H1 (cell line): ENCODE data around the gene TBC1D16. TPM values are rescaled to one million over a fixed set of nuclear protein-coding genes. Genes with fewer than 3 reads are reported as not detected.

ENCODE experiments used
- BRCA1 ChIP-seq: IDR thresholded peaks from 2 replicates; pipeline ENCODE4 v1.6.1; 2012; ENCODE audit warnings: low read depth, low read length, improper control_type of control experiment
- CHD1 ChIP-seq: IDR thresholded peaks from 2 replicates; pipeline ENCODE4 v1.6.1; 2012; ENCODE audit warnings: low read depth, low read length, improper control_type of control experiment
- GTF2F1 ChIP-seq: IDR thresholded peaks from 2 replicates; pipeline ENCODE4 v1.6.1; 2012; ENCODE audit warnings: low read depth, low read length, improper control_type of control experiment, borderline replicate concordance
- KDM5A ChIP-seq: fragments of 200-600 bp; IDR thresholded peaks from 2 replicates; pipeline ENCODE4 v1.7.1; 2012; ENCODE audit warnings: mild to moderate bottlenecking, low read length, inconsistent platforms, mixed read lengths
- NANOG ChIP-seq: IDR thresholded peaks from 2 replicates; pipeline ENCODE4 v1.6.1; 2011; ENCODE audit warnings: low read length, low read depth, mild to moderate bottlenecking, inconsistent platforms; ENCODE audit not compliant: insufficient read depth, poor library complexity, severe bottlenecking
- RAD21 ChIP-seq, 2 experiments: IDR thresholded peaks in 1 of 2; conservative IDR thresholded peaks in 1 of 2; 2 replicates each; pipeline ENCODE4 v1.6.1; 2011; ENCODE audit warnings: low read depth in 2 of 2, low read length in 2 of 2, improper control_type of control experiment in 1 of 2, inconsistent platforms in 1 of 2, mild to moderate bottlenecking in 1 of 2, moderate library complexity in 1 of 2
- RBBP5 ChIP-seq: IDR thresholded peaks from 2 replicates; pipeline ENCODE4 v1.7.1; 2012; ENCODE audit warnings: low read depth, mild to moderate bottlenecking, inconsistent platforms, low read length, moderate library complexity, borderline replicate concordance
- SIN3A ChIP-seq, 2 experiments: IDR thresholded peaks in 1 of 2; conservative IDR thresholded peaks in 1 of 2; 2 replicates each; pipeline ENCODE4 v1.6.1; 2011 to 2012; ENCODE audit warnings: low read length in 2 of 2, improper control_type of control experiment in 1 of 2, low read depth in 1 of 2, mild to moderate bottlenecking in 1 of 2
- polyA plus RNA-seq, 7 experiments: library from polyadenylated mRNA; depleted of rRNA in 3 of 7; stranded (reverse) in 5 of 7; unstranded in 2 of 7; fragments of >200 nt in 5 of 7; fragments of 200-250 nt in 2 of 7; gene quantifications; 1 replicate in 5 of 7; 2 replicates in 1 of 7; 4 replicates in 1 of 7; pipeline versions ENCODE4 v1.2.1 to v1.2.3, GENCODE V29; 2011 to 2013; ENCODE audit warnings: missing spikeins in 2 of 7, mixed read lengths in 2 of 7
- total RNA-seq: library from RNA; stranded (reverse); fragmentation: NEBNext Ultra II Directional; extraction: Animal tissue kit (Norgen Biotek cat#: 25700); gene quantifications from 2 replicates; pipeline ENCODE4 v1.2.1, GENCODE V29; 2021

Gene TBC1D16
- total and polyA plus RNA-seq, 2 of the 8 experiments (the other 6 are each of a cell fraction or from before 2014, with no cell fraction given) = 21.1 to 109 TPM

DNA sequence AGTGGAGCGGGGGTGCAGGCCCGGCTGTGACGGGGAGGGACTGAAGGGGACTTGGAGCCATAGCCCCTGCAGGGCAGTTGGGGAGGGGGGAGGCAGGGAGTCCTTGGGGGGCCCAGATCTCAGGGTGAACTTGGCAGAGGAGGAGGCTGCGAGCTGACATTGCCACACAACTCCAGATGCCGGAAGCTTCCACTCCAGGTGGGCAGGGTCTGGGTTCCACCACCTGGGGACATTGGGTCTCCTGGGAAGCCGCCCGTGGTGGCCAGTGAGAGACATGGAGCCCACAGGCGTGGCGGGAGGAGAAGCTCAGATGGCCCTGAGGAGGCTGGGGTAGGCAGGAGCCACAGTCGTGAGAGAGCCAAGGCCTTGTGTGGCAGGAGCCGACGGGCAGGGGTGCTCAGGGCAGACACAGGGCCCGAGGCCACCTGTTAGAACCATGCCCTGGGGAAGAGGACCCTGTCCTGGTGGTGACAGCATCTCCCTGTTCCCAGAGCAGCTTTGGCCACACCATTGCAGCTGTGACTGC is 47.5 kb upstream of the TBC1D16 start (continued):
- no peak for TF ChIP-seq RAD21 (IDR thresholded peaks at IDR 0.05 in 1 of 2, conservative IDR thresholded peaks at IDR 0.05 in 1 of 2; ENCODE audit: low read depth in 2 of 2, low read length in 2 of 2)
- no peak for TF ChIP-seq BRCA1
- TF ChIP-seq CHD1 = no peak
- TF ChIP-seq SIN3A (conservative IDR thresholded peaks at IDR 0.05 in 1 of 2, IDR thresholded peaks at IDR 0.05 in 1 of 2; ENCODE audit: low read depth in 1 of 2, low read length in 2 of 2) = no peak
- TF ChIP-seq KDM5A = no peak
- no peak for TF ChIP-seq GTF2F1
- no peak for TF ChIP-seq RBBP5
- TF ChIP-seq NANOG = no peak
